Measurements from ENCODE around the gene COL4A2. TPM values are rescaled to one million over a fixed set of nuclear protein-coding genes. Genes with fewer than 3 reads are reported as not detected.
"Not testable (repeated sequence)": the region's sequence is repeated elsewhere in the genome, so short reads cannot be mapped to it uniquely, and the experiment has no call there.

COL4A2 gene
- total RNA-seq, 1 donor = 0.21 TPM

DNA sequence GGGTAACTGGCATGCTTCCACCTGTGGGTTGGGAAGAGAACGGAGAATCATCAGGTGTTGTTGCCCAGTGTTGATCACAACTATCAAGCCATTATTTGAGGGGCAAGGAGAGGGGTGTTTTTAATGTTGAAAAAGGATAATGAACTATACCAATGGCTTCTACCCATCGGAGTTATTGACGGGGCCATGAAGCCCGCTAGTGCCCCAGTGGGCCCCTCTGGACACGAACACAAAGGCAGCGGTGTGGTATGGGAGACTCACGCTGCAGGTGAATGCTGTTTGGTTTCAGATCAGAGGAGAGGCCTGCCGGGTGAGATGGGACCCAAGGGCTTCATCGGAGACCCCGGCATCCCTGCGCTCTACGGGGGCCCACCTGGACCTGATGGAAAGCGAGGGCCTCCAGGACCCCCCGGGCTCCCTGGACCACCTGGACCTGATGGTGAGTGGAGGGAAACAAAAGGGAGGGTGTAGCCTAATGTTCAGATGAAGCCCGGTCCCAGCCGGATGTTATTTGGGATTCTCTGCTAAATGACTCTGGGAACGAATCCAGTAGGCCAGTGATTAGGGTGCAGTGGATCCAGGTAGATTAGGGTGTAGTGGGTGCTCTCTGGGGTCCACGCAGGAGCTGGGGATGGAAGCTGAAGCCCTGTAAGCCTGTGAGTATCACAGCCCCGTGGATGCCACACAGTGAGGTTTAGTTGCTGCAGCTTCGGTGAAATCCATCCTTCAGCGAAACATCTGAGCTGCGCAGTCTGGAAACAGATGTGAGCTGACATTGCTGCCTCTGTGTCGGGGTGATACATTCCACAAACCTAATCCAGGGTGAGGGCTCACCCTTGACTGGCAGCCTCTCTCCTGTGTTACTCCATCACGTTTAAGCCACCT lies 143.2 kb downstream of the COL4A2 start:
- Histone ChIP-seq H3K4me1 (ENCODE audit: insufficient read depth, low read length) (no peaks in the 10 kb centered on the region), H3K9me3 (ENCODE audit: low read depth, low read length) (no peaks in the 10 kb centered on the region), H3K27me3 (ENCODE audit: insufficient read depth, low read length) (no peaks in the 10 kb centered on the region), H3K4me3 (ENCODE audit: low read length) (no peak overlapping the region)

DNA sequence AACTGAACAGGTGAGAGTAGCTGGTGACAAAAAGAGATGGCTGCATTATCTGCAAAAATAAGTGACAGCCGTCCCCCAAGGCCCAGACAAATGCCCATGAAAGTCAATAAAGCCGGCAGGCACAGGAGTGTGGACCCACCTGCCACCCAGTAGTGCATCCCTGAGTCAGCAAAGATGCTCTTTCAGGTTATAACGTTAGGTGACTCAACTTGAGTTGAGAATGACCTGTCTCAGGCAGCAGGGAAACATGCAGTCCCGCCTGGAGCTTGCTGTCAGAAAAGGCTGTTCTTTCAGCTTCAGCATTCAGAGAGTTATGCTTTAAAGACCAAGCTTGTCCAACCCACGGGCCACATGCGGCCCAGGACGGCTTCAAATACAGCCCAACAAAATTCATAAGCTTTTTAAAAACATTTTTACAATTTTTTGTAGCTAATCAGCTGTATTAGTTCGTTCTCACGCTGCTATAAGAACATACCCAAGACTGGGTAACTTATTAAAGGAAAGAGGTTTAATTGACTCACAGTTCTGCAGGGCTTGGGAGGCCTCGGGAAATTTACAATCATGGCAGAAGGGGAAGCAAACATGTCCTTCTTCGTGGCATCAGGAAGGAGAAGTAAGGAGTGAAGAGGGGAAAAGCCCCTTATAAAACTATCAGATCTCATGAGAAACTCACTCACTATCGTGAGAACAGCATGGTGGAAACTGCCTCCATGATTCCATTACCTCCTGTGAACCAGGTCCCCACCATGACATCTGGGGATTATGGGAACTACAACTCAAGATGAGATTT lies 144.1 kb downstream of the COL4A2 start:
- Histone ChIP-seq H3K4me3 (ENCODE audit: low read length) (no peak overlapping the region), H3K27me3 (ENCODE audit: insufficient read depth, low read length) (no peaks in the 10 kb centered on the region), H3K4me1 (ENCODE audit: insufficient read depth, low read length) (peaks cover 3% of the 10 kb centered on the region), H3K9me3 (ENCODE audit: low read depth, low read length) (no peaks in the 10 kb centered on the region)

DNA sequence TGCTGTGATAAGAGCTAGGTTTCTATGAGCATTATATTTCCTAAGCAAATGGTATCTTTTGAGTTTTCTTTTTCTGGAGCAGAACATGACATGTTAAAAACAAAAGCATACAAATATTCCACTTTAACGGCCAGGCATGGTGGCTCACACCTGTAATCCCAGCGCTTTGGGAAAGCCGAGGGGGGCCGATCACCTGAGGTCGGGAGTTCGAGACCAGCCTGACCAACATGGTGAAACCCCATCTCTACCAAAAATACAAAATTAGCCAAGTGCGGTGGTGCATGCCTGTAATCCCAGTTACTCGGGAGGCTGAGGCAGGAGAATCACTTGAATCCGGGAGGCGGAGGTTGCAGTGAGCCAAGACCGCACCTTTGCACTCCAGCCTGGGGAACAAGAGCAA lies 146.0 kb downstream of the COL4A2 start:
- not testable (repeated sequence) for H3K27me3 ChIP-seq (ENCODE audit: insufficient read depth, low read length); H3K9me3 ChIP-seq (ENCODE audit: low read depth, low read length); H3K4me3 ChIP-seq (ENCODE audit: low read length); H3K4me1 ChIP-seq (ENCODE audit: insufficient read depth, low read length)

DNA sequence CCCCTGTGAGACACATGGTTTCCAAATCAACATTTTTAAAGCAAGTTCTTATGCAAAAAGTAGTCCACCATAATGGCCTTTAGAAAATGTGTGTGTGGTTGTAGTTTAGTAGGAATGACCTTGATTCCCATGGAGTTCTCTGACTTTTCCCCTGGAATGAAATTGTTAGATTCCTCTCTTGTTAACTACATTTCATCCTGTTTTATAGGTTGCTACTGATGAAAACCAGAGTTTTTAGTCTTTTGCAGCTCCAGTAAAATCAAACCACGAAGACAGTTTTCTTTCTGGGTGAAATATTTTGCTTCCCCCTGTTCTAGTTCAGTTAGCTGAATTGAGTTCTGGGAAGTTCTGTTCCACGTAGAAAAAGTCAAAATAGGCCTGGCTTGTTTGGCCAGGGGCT lies 146.7 kb downstream of the COL4A2 start:
- Histone ChIP-seq H3K4me1 (ENCODE audit: insufficient read depth, low read length) (peaks cover 3% of the 10 kb centered on the region), H3K4me3 (ENCODE audit: low read length) (no peak overlapping the region), H3K9me3 (ENCODE audit: low read depth, low read length) (no peaks in the 10 kb centered on the region), H3K27me3 (ENCODE audit: insufficient read depth, low read length) (no peaks in the 10 kb centered on the region)

DNA sequence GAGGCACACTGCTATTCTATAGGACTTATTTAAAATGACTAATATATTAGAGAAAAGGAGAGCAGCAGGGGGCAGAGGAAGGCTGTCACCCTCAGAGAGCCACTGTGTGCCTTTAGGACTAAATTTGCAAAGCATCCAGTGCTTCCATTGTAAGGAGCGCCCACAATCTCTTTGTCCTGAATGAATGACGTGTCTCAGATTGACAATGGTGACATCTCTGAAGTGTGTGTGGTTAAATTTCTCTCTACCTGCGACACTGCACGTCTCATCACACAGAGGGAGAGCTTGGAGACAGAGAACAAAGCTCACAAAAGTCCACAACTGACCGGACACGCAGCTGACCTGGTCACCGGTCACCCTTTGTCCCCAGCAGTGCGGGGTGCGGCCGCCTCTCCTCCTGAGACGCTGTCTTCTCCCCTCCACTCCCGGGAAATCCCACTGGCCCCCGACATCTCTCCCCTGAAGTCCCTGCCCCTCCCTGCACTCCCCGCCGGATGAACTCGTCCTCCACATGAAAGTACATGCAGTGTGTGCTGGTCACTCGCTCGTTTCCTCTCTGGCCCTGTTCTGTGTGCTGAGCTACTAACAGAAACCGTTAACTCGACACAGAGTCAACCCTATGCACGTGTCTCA lies 147.3 kb downstream of the COL4A2 start:
- Histone ChIP-seq H3K27me3 (ENCODE audit: insufficient read depth, low read length) (no peaks in the 10 kb centered on the region), H3K9me3 (ENCODE audit: low read depth, low read length) (no peaks in the 10 kb centered on the region), H3K4me3 (ENCODE audit: low read length) (no peak overlapping the region)

DNA sequence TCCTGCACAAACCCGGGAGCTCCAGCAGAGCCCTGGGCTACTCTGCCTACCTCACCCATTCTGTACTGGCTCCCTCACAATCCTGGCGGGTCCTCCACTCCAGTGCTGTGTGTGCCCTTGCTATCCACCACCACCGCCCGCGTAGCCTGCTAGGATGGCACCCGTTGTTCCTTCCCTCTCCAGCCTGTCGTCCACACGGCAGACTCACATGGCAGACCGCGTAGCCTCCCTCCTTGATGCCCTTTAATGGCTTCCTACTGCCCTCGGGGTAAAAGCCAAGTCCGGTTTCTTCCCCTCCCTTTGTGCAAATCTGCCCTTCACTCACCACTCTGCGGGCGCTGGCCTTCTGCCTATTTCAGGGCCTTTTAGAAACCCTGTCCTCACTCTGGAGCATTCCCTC lies 147.9 kb downstream of the COL4A2 start:
- Histone ChIP-seq H3K27me3 (ENCODE audit: insufficient read depth, low read length) (no peaks in the 10 kb centered on the region), H3K9me3 (ENCODE audit: low read depth, low read length) (no peaks in the 10 kb centered on the region), H3K4me1 (ENCODE audit: insufficient read depth, low read length) (peaks cover 3% of the 10 kb centered on the region), H3K4me3 (ENCODE audit: low read length) (no peak overlapping the region)

More for the DNA sequence above, 147.3 kb downstream of the COL4A2 start:
- H3K4me1 ChIP-seq (ENCODE audit: insufficient read depth, low read length) = peaks cover 3% of the 10 kb centered on the region

DNA sequence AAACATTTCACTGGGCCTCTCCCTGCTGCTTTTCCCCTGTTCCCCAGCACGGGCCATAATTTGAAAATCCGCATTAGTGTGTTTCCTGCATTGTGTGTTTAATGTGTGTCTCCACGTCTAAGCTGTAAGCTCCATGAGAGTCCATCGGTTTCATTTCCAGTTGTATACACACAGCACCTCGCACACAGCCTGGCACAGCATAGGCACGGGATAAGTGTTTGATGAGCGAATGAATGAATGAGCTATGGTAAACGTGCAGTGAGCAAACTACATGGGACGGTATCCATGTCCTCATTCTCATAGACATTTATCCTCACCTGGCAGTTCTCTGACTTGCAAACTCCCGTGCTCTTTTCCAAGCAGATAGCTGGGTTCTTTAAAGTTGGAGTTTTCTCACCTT lies 148.4 kb downstream of the COL4A2 start:
- Histone ChIP-seq H3K27me3 (ENCODE audit: insufficient read depth, low read length) (no peaks in the 10 kb centered on the region), H3K4me3 (ENCODE audit: low read length) (no peak overlapping the region), H3K4me1 (ENCODE audit: insufficient read depth, low read length) (peaks cover 3% of the 10 kb centered on the region), H3K9me3 (ENCODE audit: low read depth, low read length) (no peaks in the 10 kb centered on the region)

DNA sequence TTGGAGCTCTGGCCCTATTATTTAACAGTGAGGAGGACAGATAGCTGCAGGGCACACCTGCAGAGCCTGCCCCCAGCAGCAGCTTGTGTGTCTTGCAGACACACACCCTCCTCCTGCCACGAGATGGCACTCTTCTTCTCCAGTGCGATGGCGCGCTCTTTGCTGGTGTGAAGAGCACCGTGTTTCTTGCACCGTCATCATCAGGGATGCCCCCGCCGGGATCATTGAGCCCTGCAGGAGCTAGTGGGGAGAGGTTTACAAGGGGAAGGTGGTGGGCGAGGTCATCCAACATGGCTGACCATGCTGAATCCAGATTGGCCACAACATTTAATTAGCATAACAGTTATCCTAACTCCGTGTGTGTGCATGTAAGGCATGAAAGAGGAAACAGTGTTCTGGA lies 148.9 kb downstream of the COL4A2 start:
- H3K4me1 ChIP-seq (ENCODE audit: insufficient read depth, low read length) = peaks cover 3% of the 10 kb centered on the region
- no peaks in the 10 kb centered on the region for H3K9me3 ChIP-seq (ENCODE audit: low read depth, low read length)
- no peaks in the 10 kb centered on the region for H3K27me3 ChIP-seq (ENCODE audit: insufficient read depth, low read length)
- H3K4me3 ChIP-seq (ENCODE audit: low read length) = no peak overlapping the region

DNA sequence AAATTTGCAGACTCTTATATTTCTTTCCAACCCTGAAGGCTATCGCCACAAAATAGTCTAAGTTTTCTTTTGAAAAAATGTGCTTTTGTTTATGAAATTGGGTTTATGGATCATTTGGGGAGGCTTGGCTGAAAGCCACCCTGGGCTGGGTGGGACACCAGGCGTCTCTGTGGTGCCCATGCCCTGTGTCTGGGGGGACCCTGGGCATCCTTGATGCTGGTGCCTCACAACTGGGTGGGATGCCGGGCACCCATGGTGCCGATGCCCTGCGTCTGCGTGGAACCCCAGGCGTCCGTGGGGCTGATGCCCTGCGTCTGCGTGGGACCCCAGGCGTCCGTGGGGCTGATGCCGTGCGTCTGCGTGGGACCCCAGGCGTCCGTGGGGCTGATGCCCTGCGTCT lies 149.5 kb downstream of the COL4A2 start:
- Histone ChIP-seq H3K4me1 (ENCODE audit: insufficient read depth, low read length) (peaks cover 3% of the 10 kb centered on the region), H3K4me3 (ENCODE audit: low read length) (no peak overlapping the region), H3K9me3 (ENCODE audit: low read depth, low read length) (no peaks in the 10 kb centered on the region), H3K27me3 (ENCODE audit: insufficient read depth, low read length) (no peaks in the 10 kb centered on the region)

DNA sequence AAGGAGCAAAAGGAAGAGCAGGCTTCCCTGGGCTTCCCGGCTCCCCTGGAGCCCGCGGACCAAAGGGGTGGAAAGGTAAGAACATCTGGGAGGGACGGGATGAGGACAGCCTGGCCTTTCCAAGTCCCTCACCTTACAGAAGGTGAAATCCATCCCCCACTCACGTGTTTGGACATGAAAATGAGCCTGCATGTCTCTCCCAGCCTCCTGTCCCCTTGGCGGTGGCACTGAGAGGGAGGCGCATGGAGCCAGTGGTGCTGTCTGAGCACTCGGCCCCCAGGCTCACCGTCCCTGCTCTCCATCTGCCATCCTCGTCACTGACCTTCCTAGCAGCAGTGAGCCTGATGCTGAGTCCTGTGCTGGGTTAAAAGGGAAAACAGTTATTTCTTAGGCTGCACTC lies 150.3 kb downstream of the COL4A2 start:
- Histone ChIP-seq H3K9me3 (ENCODE audit: low read depth, low read length) (no peaks in the 10 kb centered on the region), H3K4me1 (ENCODE audit: insufficient read depth, low read length) (peaks cover 3% of the 10 kb centered on the region), H3K4me3 (ENCODE audit: low read length) (no peak overlapping the region), H3K27me3 (ENCODE audit: insufficient read depth, low read length) (no peaks in the 10 kb centered on the region)

DNA sequence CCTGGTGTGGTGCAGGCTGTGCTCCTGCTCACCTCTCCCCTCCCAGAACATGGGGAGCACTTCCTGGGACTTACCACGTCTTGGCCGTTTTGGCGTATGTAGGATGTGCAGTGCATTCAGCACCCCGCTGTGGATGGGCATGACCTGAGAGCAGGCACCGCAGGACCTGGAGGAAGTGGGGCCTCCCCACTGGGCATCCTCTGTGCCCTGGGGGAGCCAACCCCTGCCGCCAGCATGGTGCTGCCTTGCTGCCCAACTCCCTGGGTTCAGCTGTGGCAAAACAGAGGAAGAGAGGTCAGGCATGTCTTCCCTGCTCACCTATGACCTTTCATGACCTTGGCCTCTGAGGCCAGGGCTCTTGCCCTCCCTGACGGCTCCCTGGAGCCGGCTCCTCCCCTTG lies 150.9 kb downstream of the COL4A2 start:
- Histone ChIP-seq H3K27me3 (ENCODE audit: insufficient read depth, low read length) (no peaks in the 10 kb centered on the region), H3K4me1 (ENCODE audit: insufficient read depth, low read length) (peaks cover 3% of the 10 kb centered on the region), H3K4me3 (ENCODE audit: low read length) (no peak overlapping the region), H3K9me3 (ENCODE audit: low read depth, low read length) (no peaks in the 10 kb centered on the region)

DNA sequence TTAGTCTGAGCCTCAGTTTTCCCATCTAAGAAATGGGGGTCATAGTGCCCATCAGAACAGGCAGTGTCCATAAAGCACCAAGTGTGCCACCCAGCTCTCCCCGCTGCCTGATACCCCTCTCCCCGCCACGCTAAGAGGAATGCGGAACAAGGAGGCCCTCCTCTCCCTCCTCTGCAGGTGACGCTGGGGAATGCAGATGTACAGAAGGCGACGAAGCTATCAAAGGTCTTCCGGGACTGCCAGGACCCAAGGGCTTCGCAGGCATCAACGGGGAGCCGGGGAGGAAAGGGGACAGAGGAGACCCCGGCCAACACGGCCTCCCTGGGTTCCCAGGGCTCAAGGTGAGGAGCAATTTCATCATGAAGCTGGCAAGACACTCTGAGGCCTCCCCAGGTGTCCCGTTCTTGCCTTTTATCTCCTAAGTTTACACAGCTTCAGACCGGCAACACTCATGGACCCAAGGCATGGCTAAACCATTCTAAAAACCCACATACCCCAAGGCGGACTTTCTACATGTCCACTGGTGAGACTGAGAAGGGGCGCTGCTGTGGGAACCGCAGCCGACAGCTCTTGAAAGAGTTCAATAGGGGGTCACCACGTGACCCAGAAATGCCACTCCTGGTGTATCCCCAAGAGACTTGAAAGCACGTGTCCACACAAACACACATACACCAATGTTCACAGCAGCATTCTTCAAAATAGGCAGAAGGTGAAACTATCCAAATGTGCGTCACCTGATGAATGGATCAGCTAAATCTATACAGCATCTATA lies 151.7 kb downstream of the COL4A2 start:
- peaks cover 7% of the 10 kb centered on the region for H3K4me1 ChIP-seq (ENCODE audit: insufficient read depth, low read length)
- no peaks in the 10 kb centered on the region for H3K27me3 ChIP-seq (ENCODE audit: insufficient read depth, low read length)
- H3K4me3 ChIP-seq (ENCODE audit: low read length) = no peak overlapping the region
- H3K9me3 ChIP-seq (ENCODE audit: low read depth, low read length) = no peaks in the 10 kb centered on the region

DNA sequence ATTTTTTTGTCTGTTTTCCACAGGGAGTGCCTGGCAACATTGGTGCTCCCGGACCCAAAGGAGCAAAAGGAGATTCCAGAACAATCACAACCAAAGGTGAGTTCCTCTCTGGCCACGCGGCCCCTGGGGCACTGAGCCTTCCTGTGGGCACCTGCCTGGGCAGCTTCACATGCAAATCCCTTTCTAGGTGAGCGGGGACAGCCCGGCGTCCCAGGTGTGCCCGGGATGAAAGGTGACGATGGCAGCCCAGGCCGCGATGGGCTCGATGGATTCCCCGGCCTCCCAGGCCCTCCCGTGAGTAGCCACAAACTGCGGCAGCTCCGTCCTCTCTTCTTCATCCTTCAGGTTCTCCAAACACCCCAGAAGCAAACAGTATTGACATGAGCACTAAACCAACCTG lies 155.0 kb downstream of the COL4A2 start:
- no peaks in the 10 kb centered on the region for H3K9me3 ChIP-seq (ENCODE audit: low read depth, low read length)
- peaks cover 13% of the 10 kb centered on the region for H3K4me1 ChIP-seq (ENCODE audit: insufficient read depth, low read length)
- no peaks in the 10 kb centered on the region for H3K27me3 ChIP-seq (ENCODE audit: insufficient read depth, low read length)
- H3K4me3 ChIP-seq (ENCODE audit: low read length) = no peak overlapping the region

DNA sequence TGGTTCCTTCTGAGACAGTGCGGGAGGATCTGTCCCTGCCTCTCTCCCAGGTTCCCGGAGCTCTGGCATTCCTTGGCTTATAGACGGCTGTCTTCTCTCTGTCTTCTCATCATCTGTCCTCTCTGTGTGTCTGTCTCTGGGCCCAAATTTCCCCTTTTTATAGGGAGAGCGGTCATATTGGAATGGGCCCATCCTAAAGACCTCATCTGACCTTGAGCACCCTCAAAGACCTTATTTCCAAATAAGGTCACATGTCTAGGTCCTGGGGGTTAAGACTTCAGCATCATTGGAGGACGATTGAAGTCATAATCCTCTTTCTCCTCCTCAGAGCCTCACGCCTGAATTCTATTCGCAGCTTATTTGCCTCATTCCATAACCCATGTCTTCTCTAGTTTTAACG lies 156.1 kb downstream of the COL4A2 start:
- Histone ChIP-seq H3K4me1 (ENCODE audit: insufficient read depth, low read length) (peaks cover 13% of the 10 kb centered on the region), H3K9me3 (ENCODE audit: low read depth, low read length) (no peaks in the 10 kb centered on the region), H3K27me3 (ENCODE audit: insufficient read depth, low read length) (no peaks in the 10 kb centered on the region), H3K4me3 (ENCODE audit: low read length) (no peak overlapping the region)
